Right lobe of liver (tissue), 4 donors: ENCODE measurements around the gene HSD11B2.

Source experiments
- CTCF ChIP-seq, 4 donors: fragments of 200-600 bp in 3 of 4; fragments of 450-650 bp in 1 of 4; IDR thresholded peaks; one replicate each; pipeline versions ENCODE4 v1.5.1 to v1.8.0; 2016 to 2022; ENCODE audit warnings: antibody characterized with exemption in 4 of 4, mild to moderate bottlenecking in 2 of 4
- POLR2A ChIP-seq: fragments of 450-650 bp; IDR thresholded peaks from one replicate; pipeline ENCODE4 v1.6.1; 2017; ENCODE audit warnings: antibody characterized with exemption, mild to moderate bottlenecking
- donor health status: DM: no; HTN: no; CAD: no.
- donor health status: DM: no; HTN: no; CAD: no.
- donor health status: DM: no; HTN: yes; CAD: no.

GRCh38 chr16:67433131-67433719 is 2.3 kb downstream of the HSD11B2 start:
- TF ChIP-seq CTCF (IDR thresholded peaks at IDR 0.05) (no peak), POLR2A (no peak)
